Measurements from ENCODE around the gene TNFRSF6B. TPM values are rescaled to one million over a fixed set of nuclear protein-coding genes. Genes with fewer than 3 reads are reported as not detected.

The TNFRSF6B gene
- total and polyA plus RNA-seq, 10 donors, result 8.9 to 104 (median 31.0) TPM

- Histone ChIP-seq H3K36me3 (peaks cover 0 to 79% (median 19%) of the 10 kb centered on the region in 6 donors), H3K9me3 (no peaks in the 10 kb centered on the region), H3K4me3 (peak overlapping the region in 7 of 8 donors; percentile 27 to 63 (median 42)), H3K27me3 (replicated peaks in 1 of 7) (peaks cover 0 to 7% (median 0%) of the 10 kb centered on the region in 7 donors), H3K27ac (peak overlapping the region in 7 of 8 donors; percentile 40 to 77 (median 71)), H3K4me1 (peaks cover 30 to 72% (median 56%) of the 10 kb centered on the region in 6 donors)
- WGBS, 5 donors, result 64 to 80% (median 73%) methylated on average over 21 to 40 of the region's 40 CpGs
- peak in 2 of 3 donors; percentile 47 to 64 for TF ChIP-seq POLR2AphosphoS5 (IDR thresholded peaks at IDR 0.05)
- TF ChIP-seq, protein P1, sequence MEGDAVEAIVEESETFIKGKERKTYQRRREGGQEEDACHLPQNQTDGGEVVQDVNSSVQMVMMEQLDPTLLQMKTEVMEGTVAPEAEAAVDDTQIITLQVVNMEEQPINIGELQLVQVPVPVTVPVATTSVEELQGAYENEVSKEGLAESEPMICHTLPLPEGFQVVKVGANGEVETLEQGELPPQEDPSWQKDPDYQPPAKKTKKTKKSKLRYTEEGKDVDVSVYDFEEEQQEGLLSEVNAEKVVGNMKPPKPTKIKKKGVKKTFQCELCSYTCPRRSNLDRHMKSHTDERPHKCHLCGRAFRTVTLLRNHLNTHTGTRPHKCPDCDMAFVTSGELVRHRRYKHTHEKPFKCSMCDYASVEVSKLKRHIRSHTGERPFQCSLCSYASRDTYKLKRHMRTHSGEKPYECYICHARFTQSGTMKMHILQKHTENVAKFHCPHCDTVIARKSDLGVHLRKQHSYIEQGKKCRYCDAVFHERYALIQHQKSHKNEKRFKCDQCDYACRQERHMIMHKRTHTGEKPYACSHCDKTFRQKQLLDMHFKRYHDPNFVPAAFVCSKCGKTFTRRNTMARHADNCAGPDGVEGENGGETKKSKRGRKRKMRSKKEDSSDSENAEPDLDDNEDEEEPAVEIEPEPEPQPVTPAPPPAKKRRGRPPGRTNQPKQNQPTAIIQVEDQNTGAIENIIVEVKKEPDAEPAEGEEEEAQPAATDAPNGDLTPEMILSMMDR (IDR thresholded peaks at IDR 0.05 in 8 of 11, conservative IDR thresholded peaks at IDR 0.05 in 3 of 11), result no peak
- DNase-seq, result peak; percentile 73
- intact Hi-C loops (cut with DNase I; ENCODE audit: low total_unique reads), result no loop called here
Observed at GRCh38 chr20:63697868-63698545, 1.6 kb downstream of the TNFRSF6B start.

- 43 to 68% (median 52%) methylated on average over 12 to 19 of the region's 19 CpGs for WGBS, 5 donors
- Histone ChIP-seq H3K27me3 (replicated peaks in 1 of 7) (peaks cover 0 to 7% (median 0%) of the 10 kb centered on the region in 7 donors), H3K27ac (peak overlapping the region; percentile 29 to 77 (median 70)), H3K4me1 (peaks cover 30 to 80% (median 58%) of the 10 kb centered on the region in 6 donors), H3K36me3 (peaks cover 0 to 83% (median 19%) of the 10 kb centered on the region in 6 donors), H3K9me3 (no peaks in the 10 kb centered on the region), H3K4me3 (peak overlapping the region in 6 of 8 donors; percentile 27 to 63 (median 40))
- DNase-seq, result peak; percentile 76
- peak in 2 of 3 donors; percentile 20 to 77 for TF ChIP-seq POLR2AphosphoS5 (IDR thresholded peaks at IDR 0.05)
- TF ChIP-seq, protein P1 (IDR thresholded peaks at IDR 0.05 in 8 of 11, conservative IDR thresholded peaks at IDR 0.05 in 3 of 11), result no peak
- intact Hi-C loops (cut with DNase I; ENCODE audit: low total_unique reads), result no loop called here
Observed at GRCh38 chr20:63698739-63699465, 2.5 kb downstream of the TNFRSF6B start.

DNA sequence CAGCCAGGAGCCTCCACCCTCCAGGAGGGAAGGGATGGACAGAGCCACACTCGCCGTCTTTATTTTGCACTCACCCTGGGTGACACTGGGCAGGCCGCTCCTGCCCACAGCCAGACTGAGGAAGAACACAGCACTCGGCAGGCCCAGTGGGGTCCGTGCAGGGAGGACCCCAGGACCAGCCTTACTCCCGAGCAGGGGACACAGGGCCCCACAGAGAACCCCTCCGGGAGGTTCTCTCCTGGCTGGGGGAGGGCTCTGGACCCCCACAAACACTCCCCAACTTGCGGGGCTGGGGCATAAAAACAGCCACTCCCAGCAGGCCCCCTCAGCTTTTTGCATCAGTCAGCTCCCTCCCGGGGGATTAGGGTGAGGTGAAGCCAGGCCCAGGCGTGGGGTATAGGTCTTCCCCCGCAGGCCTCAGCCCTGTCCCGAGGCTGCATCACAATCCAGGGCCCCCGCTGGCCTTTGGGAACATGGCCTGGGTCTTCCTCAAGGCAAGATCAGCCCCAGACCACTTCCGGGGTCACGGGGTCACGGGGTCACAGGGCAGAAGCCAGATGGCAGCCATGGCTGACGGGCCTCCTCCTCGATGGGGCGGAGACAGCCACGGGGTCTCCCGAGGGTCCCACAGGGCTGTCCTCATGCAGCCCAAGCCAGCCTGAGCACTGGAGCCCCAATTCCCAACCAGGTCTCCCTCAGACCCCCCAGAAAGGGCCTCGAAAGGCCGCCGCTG lies 3.2 kb downstream of the TNFRSF6B start:
- intact Hi-C loops (cut with DNase I; ENCODE audit: low total_unique reads), result loop anchor here (10.0 kb wide), 1 partner anchor 165 kb away; the partner anchor contains the start of genes ABHD16B and TPD52L2
- TF ChIP-seq POLR2AphosphoS5 (IDR thresholded peaks at IDR 0.05) (peak in 2 of 3 donors; percentile 17 to 41), POLR2A (IDR thresholded peaks at IDR 0.05) (no peak)
- TF ChIP-seq, protein P1 (IDR thresholded peaks at IDR 0.05 in 8 of 11, conservative IDR thresholded peaks at IDR 0.05 in 3 of 11), result no peak
- Histone ChIP-seq H3K4me1 (peaks cover 30 to 85% (median 61%) of the 10 kb centered on the region in 6 donors), H3K4me3 (no peak overlapping the region), H3K27ac (peak overlapping the region; percentile 27 to 77 (median 70)), H3K9me3 (no peaks in the 10 kb centered on the region), H3K27me3 (replicated peaks in 1 of 7) (peaks cover 0 to 7% (median 0%) of the 10 kb centered on the region in 7 donors), H3K36me3 (peaks cover 0 to 83% (median 22%) of the 10 kb centered on the region in 6 donors)
- peak; percentile 70 for DNase-seq
- 80 to 87% (median 82%) methylated on average over 14 to 24 of the region's 24 CpGs for WGBS, 5 donors
